Measurements from ENCODE around the gene MRPL9. TPM values are rescaled to one million over a fixed set of nuclear protein-coding genes. Genes with fewer than 3 reads are reported as not detected.

The MRPL9 gene
- total RNA-seq, 1 donor from 2014 or later, result 59.9 TPM

DNA sequence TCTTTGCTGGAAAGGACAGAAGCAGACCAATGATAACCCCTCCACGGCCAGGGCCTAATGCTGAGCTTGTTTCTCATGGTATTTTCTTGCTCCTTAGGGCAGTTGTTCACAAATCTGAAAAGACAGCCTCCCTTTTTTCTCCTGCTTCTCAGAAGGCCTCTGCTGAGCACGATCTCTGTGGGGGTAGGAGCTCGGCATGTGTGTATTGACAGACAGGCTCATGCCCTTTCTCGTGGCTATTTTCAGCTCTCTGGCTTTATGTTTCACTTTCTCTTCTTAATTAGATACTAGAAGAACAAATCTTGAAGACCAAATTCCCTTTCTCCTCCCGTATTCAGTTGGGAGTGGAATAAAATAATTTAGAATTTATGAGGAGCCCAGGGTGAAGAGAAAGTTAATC, 42.7 kb downstream of the MRPL9 start:
- Histone ChIP-seq H3K4me1 (peaks cover 29% of the 10 kb centered on the region), H3K36me3 (no peaks in the 10 kb centered on the region), H3K27ac (peak overlapping the region; percentile 75), H3K9me3 (no peaks in the 10 kb centered on the region), H3K27me3 (ENCODE audit: low read depth) (peaks cover 27% of the 10 kb centered on the region), H3K4me3 (peak overlapping the region; percentile 61)
- DNase-seq (no peak), ATAC-seq (peak in 1 of 2 donors; percentile 63)
- intact Hi-C loops (cut with DNase I), result no loop called here
- TF ChIP-seq, protein P1, sequence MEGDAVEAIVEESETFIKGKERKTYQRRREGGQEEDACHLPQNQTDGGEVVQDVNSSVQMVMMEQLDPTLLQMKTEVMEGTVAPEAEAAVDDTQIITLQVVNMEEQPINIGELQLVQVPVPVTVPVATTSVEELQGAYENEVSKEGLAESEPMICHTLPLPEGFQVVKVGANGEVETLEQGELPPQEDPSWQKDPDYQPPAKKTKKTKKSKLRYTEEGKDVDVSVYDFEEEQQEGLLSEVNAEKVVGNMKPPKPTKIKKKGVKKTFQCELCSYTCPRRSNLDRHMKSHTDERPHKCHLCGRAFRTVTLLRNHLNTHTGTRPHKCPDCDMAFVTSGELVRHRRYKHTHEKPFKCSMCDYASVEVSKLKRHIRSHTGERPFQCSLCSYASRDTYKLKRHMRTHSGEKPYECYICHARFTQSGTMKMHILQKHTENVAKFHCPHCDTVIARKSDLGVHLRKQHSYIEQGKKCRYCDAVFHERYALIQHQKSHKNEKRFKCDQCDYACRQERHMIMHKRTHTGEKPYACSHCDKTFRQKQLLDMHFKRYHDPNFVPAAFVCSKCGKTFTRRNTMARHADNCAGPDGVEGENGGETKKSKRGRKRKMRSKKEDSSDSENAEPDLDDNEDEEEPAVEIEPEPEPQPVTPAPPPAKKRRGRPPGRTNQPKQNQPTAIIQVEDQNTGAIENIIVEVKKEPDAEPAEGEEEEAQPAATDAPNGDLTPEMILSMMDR (IDR thresholded peaks at IDR 0.05), result no peak

DNA sequence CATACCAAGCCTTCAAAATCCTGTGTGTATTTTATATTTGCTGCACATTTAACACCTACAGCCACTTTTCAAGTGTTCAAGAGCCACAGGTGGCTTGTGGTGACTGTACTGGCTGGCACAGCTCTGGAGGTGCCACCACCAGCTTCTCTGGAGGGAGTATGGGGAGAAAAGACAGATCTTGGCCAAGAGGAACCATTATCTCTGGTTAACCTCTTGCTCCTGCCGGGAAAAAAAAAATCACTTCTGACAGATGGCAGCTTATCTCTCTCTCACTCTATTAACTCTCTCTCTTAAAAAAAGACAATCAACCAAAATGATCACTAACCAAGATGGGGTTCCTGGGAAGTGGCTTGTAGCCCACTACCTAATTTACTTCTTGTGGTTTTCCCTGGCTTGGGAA, 43.2 kb downstream of the MRPL9 start:
- DNase-seq (no peak), ATAC-seq (no peak)
- peaks cover 29% of the 10 kb centered on the region for H3K4me1 ChIP-seq
- no peaks in the 10 kb centered on the region for H3K9me3 ChIP-seq
- TF ChIP-seq, protein P1 (IDR thresholded peaks at IDR 0.05), result no peak
- H3K36me3 ChIP-seq, result no peaks in the 10 kb centered on the region
- intact Hi-C loops (cut with DNase I), result no loop called here
- peak overlapping the region; percentile 75 for H3K27ac ChIP-seq
- H3K27me3 ChIP-seq (ENCODE audit: low read depth), result peaks cover 24% of the 10 kb centered on the region
- peak overlapping the region; percentile 61 for H3K4me3 ChIP-seq

DNA sequence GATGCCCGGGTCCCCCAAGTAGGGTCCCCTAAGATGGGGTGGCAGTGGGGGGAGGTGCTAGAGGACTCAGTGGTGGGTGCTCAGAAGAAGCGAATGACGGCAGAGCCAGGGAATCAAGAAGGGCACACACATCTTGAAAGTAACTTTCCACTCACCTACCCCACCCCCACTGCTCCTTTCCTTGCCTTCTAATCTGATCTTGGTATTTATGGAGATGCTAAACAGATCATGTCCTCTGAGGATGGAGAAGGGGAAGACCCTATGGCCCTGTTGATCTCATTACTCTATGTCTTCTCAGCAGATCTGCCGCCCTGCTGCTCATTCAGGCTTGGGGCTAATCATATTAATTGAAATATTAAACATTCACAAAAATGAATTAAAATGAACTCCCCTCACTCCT, 44.6 kb downstream of the MRPL9 start:
- Histone ChIP-seq H3K36me3 (no peaks in the 10 kb centered on the region), H3K27ac (no peak overlapping the region), H3K4me1 (peaks cover 29% of the 10 kb centered on the region), H3K9me3 (no peaks in the 10 kb centered on the region), H3K4me3 (no peak overlapping the region), H3K27me3 (ENCODE audit: low read depth) (peaks cover 23% of the 10 kb centered on the region)
- ATAC-seq (no peak), DNase-seq (no peak)
- TF ChIP-seq, protein P1 (IDR thresholded peaks at IDR 0.05), result no peak
- intact Hi-C loops (cut with DNase I), result no loop called here

DNA sequence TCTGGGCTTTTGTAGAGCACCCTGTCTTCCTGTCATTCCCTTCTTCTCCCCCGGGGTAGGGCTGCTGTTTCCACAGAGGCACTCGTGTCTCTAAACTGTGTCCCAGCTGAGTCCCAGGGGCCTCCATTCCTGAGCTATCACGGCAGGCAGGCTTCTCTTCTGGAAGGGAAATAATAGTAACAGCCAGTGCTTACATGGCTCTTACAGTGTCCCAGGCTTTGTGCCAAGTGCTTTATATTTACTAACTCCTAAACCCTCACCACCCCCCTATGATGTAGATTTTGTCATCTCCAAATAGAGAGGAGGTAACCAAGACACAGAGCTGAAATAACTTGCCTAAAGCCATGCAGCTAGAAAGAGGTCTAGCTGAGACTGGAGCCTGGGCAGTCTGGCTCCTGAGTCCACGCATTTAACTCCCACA, 45.3 kb downstream of the MRPL9 start:
- no peak for DNase-seq
- ATAC-seq, result peak; percentile 33 to 44
- peaks cover 23% of the 10 kb centered on the region for H3K27me3 ChIP-seq (ENCODE audit: low read depth)
- no peak overlapping the region for H3K27ac ChIP-seq
- no peaks in the 10 kb centered on the region for H3K9me3 ChIP-seq
- no peak overlapping the region for H3K4me3 ChIP-seq
- TF ChIP-seq, protein P1 (IDR thresholded peaks at IDR 0.05), result no peak
- H3K4me1 ChIP-seq, result peaks cover 29% of the 10 kb centered on the region
- no peaks in the 10 kb centered on the region for H3K36me3 ChIP-seq
- intact Hi-C loops (cut with DNase I), result no loop called here

DNA sequence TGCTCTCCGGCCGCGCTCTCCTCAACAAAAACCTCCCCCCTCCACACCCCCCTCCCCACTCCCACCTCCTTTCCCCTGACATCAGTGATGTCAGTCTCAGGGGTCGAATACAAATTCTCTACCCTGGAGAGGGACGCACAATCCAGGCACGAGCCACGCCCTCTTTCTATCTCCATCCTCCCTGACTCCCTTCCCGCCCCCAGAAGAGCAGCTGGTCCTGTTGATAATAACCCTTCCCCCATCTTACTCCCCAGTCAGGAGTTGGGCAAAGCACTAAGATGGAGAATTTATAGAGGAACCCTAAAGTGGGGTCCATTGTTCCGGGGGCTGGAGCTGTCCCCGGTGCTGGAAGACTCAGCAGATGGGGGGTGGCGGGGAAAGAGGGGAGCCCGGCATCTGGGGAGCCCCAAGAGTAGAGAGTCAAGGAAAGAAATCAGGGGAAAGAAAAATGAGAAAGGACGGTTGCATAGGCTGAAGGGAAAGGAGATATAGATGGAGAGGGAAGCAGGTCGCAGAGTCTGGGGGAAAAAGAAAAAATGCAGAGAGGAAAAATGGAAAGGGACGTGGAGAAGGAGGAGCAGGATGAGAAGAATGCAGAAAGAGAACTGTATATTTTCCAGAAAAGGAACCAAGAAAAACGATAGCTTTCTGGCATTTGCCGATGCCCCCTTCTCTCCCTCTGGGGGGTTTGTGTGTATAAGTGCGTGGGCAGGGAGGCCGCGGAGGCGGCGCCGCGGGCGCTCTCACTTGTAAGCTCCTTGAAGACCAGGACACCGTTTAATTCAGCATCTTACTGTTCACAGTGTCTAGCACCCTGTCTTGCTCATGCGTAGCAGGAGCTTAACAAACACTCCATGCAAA, 46.3 kb downstream of the MRPL9 start, which contains the start of gene CELF3:
Gene CELF3, minus strand, starts transcription at position 33 of the 861 bp plus-strand sequence. CDS start 783 bp downstream, outside the sequence.
- intact Hi-C loops (cut with DNase I), result no loop called here
- H3K4me1 ChIP-seq, result peaks cover 26% of the 10 kb centered on the region

More for the DNA sequence above, 46.3 kb downstream of the MRPL9 start, which contains the start of gene CELF3:
- H3K36me3 ChIP-seq, result no peaks in the 10 kb centered on the region
- ATAC-seq (no peak), DNase-seq (no peak)
- H3K27ac ChIP-seq, result no peak within 1 kb of the TSS
- peaks cover 23% of the 10 kb centered on the region for H3K27me3 ChIP-seq (ENCODE audit: low read depth)
- TF ChIP-seq, protein P1 (IDR thresholded peaks at IDR 0.05), result no peak
- no peak within 1 kb of the TSS for H3K4me3 ChIP-seq
- H3K9me3 ChIP-seq, result no peaks in the 10 kb centered on the region
